Natural killer cell (primary cell): Measurements from ENCODE around the gene HOXC9. TPM values are rescaled to one million over a fixed set of nuclear protein-coding genes. Genes with fewer than 3 reads are reported as not detected.

Source experiments
- ATAC-seq, 3 donors: fragments of 150-1000 bp in 2 of 3; fragments of 200-7000 bp in 1 of 3; cut with Tn5 transposase; 1 replicate in 1 of 3; 2 replicates in 2 of 3; pipeline ENCODE4 v1.10.0; 2021; ENCODE audit warnings: mild to moderate bottlenecking in 2 of 3, moderate library complexity in 2 of 3
- DNase-seq, 2 donors: peaks; one replicate each; pipeline versions ENCODE4 v3.0.0 to v3.0.0-alpha.2; 2013 to 2021; ENCODE audit warnings: mixed read lengths in 1 of 2
- H3K27ac ChIP-seq: one replicate; pipeline ENCODE4 v1.5.1; 2013; ENCODE audit warnings: mild to moderate bottlenecking, low read length
- H3K27me3 ChIP-seq: one replicate; pipeline ENCODE4 v1.6.1; 2013; ENCODE audit warnings: low read length; ENCODE audit not compliant: control insufficient read depth, insufficient read depth
- H3K36me3 ChIP-seq: one replicate; pipeline ENCODE4 v1.6.1; 2013; ENCODE audit warnings: low read length; ENCODE audit not compliant: control insufficient read depth, insufficient read depth
- H3K4me1 ChIP-seq: one replicate; pipeline ENCODE4 v1.6.1; 2013; ENCODE audit warnings: low read length; ENCODE audit not compliant: control insufficient read depth, insufficient read depth
- H3K4me3 ChIP-seq: one replicate; pipeline ENCODE4 v1.5.1; 2013; ENCODE audit warnings: low read length
- H3K9me3 ChIP-seq: one replicate; pipeline ENCODE4 v1.6.1; 2013; ENCODE audit warnings: low read length; ENCODE audit not compliant: control insufficient read depth, insufficient read depth
- H3K27ac Mint-ChIP-seq, 2 donors: one replicate each; pipeline ENCODE4 v1.8.0; 2022; ENCODE audit warnings: mild to moderate bottlenecking in 2 of 2, mixed read lengths in 2 of 2, moderate library complexity in 1 of 2
- H3K27me3 Mint-ChIP-seq, 2 donors: one replicate each; pipeline ENCODE4 v1.8.0; 2022; ENCODE audit warnings: low read depth in 2 of 2, mixed read lengths in 2 of 2
- H3K36me3 Mint-ChIP-seq: one replicate; pipeline ENCODE4 v1.8.0; 2022; ENCODE audit warnings: mixed read lengths
- H3K4me1 Mint-ChIP-seq, 2 donors: one replicate each; pipeline ENCODE4 v1.8.0; 2022; ENCODE audit warnings: mixed read lengths in 2 of 2
- H3K4me3 Mint-ChIP-seq: one replicate; pipeline ENCODE4 v1.8.0; 2022; ENCODE audit warnings: mild to moderate bottlenecking, moderate library complexity, mixed read lengths
- H3K9me3 Mint-ChIP-seq, 2 donors: one replicate each; pipeline ENCODE4 v1.8.0; 2022; ENCODE audit warnings: mixed read lengths in 2 of 2
- CTCF ChIP-seq: fragments of 200-600 bp; IDR thresholded peaks from one replicate; pipeline ENCODE4 v1.8.0; 2022; ENCODE audit warnings: antibody characterized with exemption
- WGBS: methylation state at CpG from one replicate; pipeline ENCODE4 v1.1.7; 2013; ENCODE audit warnings: missing lambda C conversion rate; ENCODE audit not compliant: insufficient coverage; 5-methylcytosine and 5-hydroxymethylcytosine counted together
- intact Hi-C: fragments of 100-400 bp; cut with micrococcal nuclease; formaldehyde crosslinking; loops from one replicate; pipeline ENCODE4 v1.14.2; 2022
- total RNA-seq, 4 donors: library from RNA; stranded (reverse); fragments of 120-200 nt in 1 of 4; gene quantifications; one replicate each; pipeline versions ENCODE4 v1.2.3 to v1.2.4, GENCODE V29; 2013 to 2022

Gene HOXC9
- total RNA-seq, 3 donors from 2014 or later (not counting 1 experiment from before 2014, with no cell fraction given): not detected

- Histone ChIP-seq H3K9me3 (peaks cover 5% of the 10 kb centered on the region), H3K4me3 (no peak overlapping the region), H3K27me3 (peaks cover 95% of the 10 kb centered on the region), H3K36me3 (no peaks in the 10 kb centered on the region), H3K27ac (no peak overlapping the region), H3K4me1 (peaks cover 40% of the 10 kb centered on the region)
- DNase-seq (no peak), ATAC-seq (no peak)
- Mint-ChIP-seq H3K9me3 (no peaks in the 10 kb centered on the region), H3K36me3 (peaks cover 11% of the 10 kb centered on the region), H3K27me3 (peaks cover 75 to 82% of the 10 kb centered on the region in 2 donors), H3K4me1 (peaks cover 24 to 25% of the 10 kb centered on the region in 2 donors), H3K27ac (no peak overlapping the region), H3K4me3 (peak overlapping the region; percentile 13)
- WGBS: 14% methylated on average over 6 of the region's 10 CpGs
- no peak for TF ChIP-seq CTCF
- intact Hi-C loops: loop anchor here (5.0 kb wide), 2 partner anchors 41 to 326 kb away; partner anchors contain the start of genes CBX5 and HNRNPA1
Measured at GRCh38 chr12:53955776-53956250, 44.1 kb upstream of the HOXC9 start.

GRCh38 chr12:53956251-53956887 is 43.6 kb upstream of the HOXC9 start:
- Mint-ChIP-seq H3K4me1 (peaks cover 24 to 25% of the 10 kb centered on the region in 2 donors), H3K27me3 (peaks cover 76 to 77% of the 10 kb centered on the region in 2 donors), H3K27ac (no peak overlapping the region), H3K4me3 (peak overlapping the region; percentile 13), H3K9me3 (no peaks in the 10 kb centered on the region), H3K36me3 (peaks cover 11% of the 10 kb centered on the region)
- peak in 1 of 2 donors; percentile 45 for DNase-seq
- Histone ChIP-seq H3K36me3 (no peaks in the 10 kb centered on the region), H3K27ac (no peak overlapping the region), H3K27me3 (peaks cover 95% of the 10 kb centered on the region), H3K9me3 (peaks cover 5% of the 10 kb centered on the region), H3K4me1 (peaks cover 41% of the 10 kb centered on the region), H3K4me3 (no peak overlapping the region)
- no peak for TF ChIP-seq CTCF
- ATAC-seq: peak in 1 of 3 donors; percentile 38
- WGBS: 10% methylated on average over 24 of the region's 25 CpGs
- intact Hi-C loops: loop anchor here (5.0 kb wide), 2 partner anchors 41 to 326 kb away; partner anchors contain the start of genes CBX5 and HNRNPA1

- peaks cover 95% of the 10 kb centered on the region for H3K27me3 ChIP-seq
- H3K27me3 Mint-ChIP-seq: peaks cover 73 to 83% of the 10 kb centered on the region in 2 donors
- H3K4me3 Mint-ChIP-seq: no peak overlapping the region
- peaks cover 24 to 25% of the 10 kb centered on the region in 2 donors for H3K4me1 Mint-ChIP-seq
- H3K4me3 ChIP-seq: no peak overlapping the region
- H3K27ac ChIP-seq: no peak overlapping the region
- TF ChIP-seq CTCF: no peak
- no peak overlapping the region for H3K27ac Mint-ChIP-seq
- H3K4me1 ChIP-seq: peaks cover 40% of the 10 kb centered on the region
- ATAC-seq (no peak), DNase-seq (no peak)
- H3K36me3 ChIP-seq: no peaks in the 10 kb centered on the region
- peaks cover 5% of the 10 kb centered on the region for H3K9me3 ChIP-seq
- peaks cover 11% of the 10 kb centered on the region for H3K36me3 Mint-ChIP-seq
- WGBS: 9% methylated on average over 11 of the region's 11 CpGs
- intact Hi-C loops: loop anchor here (5.0 kb wide), 2 partner anchors 40 to 325 kb away; partner anchors contain the start of genes CBX5 and HNRNPA1
- no peaks in the 10 kb centered on the region for H3K9me3 Mint-ChIP-seq
Measured at GRCh38 chr12:53956914-53957536, 42.9 kb upstream of the HOXC9 start.
